HUES6 (cell line): Measurements from ENCODE around the gene PSMA6.
"Not testable (repeated sequence)": the region's sequence is repeated elsewhere in the genome, so short reads cannot be mapped to it uniquely, and the experiment has no call there.

Experiments used
- H3K27ac ChIP-seq: 2 replicates; pipeline ENCODE4 v1.7.0; 2013; ENCODE audit warnings: low read depth, mild to moderate bottlenecking, low read length, inconsistent platforms
- H3K27me3 ChIP-seq: 2 replicates; pipeline ENCODE4 v1.6.1; 2013; ENCODE audit warnings: low read length; ENCODE audit not compliant: control insufficient read depth, insufficient read depth
- H3K36me3 ChIP-seq: 2 replicates; pipeline ENCODE4 v1.6.1; 2013; ENCODE audit warnings: low read length; ENCODE audit not compliant: control insufficient read depth, insufficient read depth
- H3K4me1 ChIP-seq: 2 replicates; pipeline ENCODE4 v1.6.1; 2013; ENCODE audit warnings: low read length; ENCODE audit not compliant: control insufficient read depth, insufficient read depth
- H3K4me3 ChIP-seq: 2 replicates; pipeline ENCODE4 v1.5.1; 2013; ENCODE audit warnings: low read depth, low read length
- H3K9ac ChIP-seq: one replicate; pipeline ENCODE4 v1.6.1; 2013; ENCODE audit warnings: mild to moderate bottlenecking, low read length
- H3K9me3 ChIP-seq: 2 replicates; pipeline ENCODE4 v1.6.1; 2013; ENCODE audit warnings: low read depth, low read length; ENCODE audit not compliant: control insufficient read depth, insufficient read depth

PSMA6 gene

GRCh38 chr14:35326375-35326774, 34.2 kb downstream of the PSMA6 start:
- Histone ChIP-seq H3K4me1 (peaks cover under 1% of the 10 kb centered on the region; the same call in 1 of the 2 replicates), H3K36me3 (no peaks in the 10 kb centered on the region), H3K9ac (no peak overlapping the region), H3K9me3 (no peaks in the 10 kb centered on the region), H3K4me3 (no peak overlapping the region), H3K27ac (no peak overlapping the region), H3K27me3 (no peaks in the 10 kb centered on the region)

- no peak overlapping the region for H3K27ac ChIP-seq
- no peak overlapping the region for H3K4me3 ChIP-seq
- H3K9ac ChIP-seq = peak overlapping the region; percentile 53
- H3K27me3 ChIP-seq = no peaks in the 10 kb centered on the region
- no peaks in the 10 kb centered on the region for H3K9me3 ChIP-seq
- peaks cover 41% of the 10 kb centered on the region for H3K4me1 ChIP-seq
- H3K36me3 ChIP-seq = no peaks in the 10 kb centered on the region
Measured at GRCh38 chr14:35331605-35332516, 39.7 kb downstream of the PSMA6 start.

GRCh38 chr14:35332517-35333263, 40.5 kb downstream of the PSMA6 start:
- Histone ChIP-seq H3K9ac (no peak overlapping the region), H3K27me3 (no peaks in the 10 kb centered on the region), H3K4me1 (peaks cover 49% of the 10 kb centered on the region), H3K27ac (no peak overlapping the region), H3K9me3 (no peaks in the 10 kb centered on the region), H3K36me3 (no peaks in the 10 kb centered on the region), H3K4me3 (no peak overlapping the region)

GRCh38 chr14:35333264-35333730, 41.1 kb downstream of the PSMA6 start:
- H3K4me3 ChIP-seq = no peak overlapping the region
- no peaks in the 10 kb centered on the region for H3K36me3 ChIP-seq
- no peak overlapping the region for H3K9ac ChIP-seq
- H3K9me3 ChIP-seq = no peaks in the 10 kb centered on the region
- H3K4me1 ChIP-seq = peaks cover 53% of the 10 kb centered on the region
- no peaks in the 10 kb centered on the region for H3K27me3 ChIP-seq
- H3K27ac ChIP-seq = no peak overlapping the region

DNA sequence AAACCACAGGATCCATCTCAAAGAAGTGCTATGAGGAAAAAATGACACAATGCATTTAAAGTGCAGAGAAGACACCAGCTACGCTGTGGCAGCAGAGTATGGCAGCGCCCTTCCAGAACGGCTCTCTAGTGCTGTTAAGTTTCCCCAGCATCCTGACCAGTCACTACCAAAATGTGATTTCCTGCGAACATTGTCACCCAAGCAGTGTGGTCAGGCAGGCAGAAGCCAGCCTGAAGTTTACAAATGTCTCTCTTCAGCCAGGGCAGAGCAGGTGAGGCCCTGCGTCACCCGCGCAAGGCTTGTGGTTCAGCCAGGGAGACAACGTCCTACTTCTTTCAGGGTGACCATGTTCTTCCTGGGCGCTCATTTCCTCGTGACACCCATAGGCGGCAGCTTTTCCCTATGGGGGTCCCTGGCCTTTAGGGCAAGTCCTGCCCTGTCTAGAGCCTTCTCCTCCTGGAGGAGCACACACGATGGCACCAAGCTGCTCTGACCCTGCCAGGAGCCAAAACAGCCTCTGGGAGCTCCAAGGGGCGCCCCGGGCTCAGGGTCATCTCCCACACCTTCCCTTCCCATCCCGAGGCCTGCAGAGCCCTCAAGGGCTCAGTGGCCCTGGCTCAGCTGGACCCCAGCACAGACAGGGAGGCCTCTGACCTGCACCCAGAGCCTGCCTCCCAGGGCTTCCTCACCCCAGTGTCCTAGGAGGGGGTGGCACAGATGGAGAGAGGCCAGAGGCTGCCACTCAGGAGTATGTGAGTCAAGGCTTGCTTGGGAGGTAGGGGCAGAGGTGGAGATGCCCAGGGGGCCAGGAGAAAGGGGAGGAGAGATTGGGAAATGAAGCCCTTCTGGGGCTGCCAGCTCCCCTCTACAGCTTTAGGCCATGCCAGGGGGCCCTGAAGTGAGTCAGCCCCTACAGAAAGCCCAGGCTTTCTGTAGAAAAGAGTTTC, 41.9 kb downstream of the PSMA6 start:
- Histone ChIP-seq H3K27ac (no peak overlapping the region), H3K36me3 (no peaks in the 10 kb centered on the region), H3K9me3 (no peaks in the 10 kb centered on the region), H3K9ac (no peak overlapping the region), H3K4me1 (peaks cover 53% of the 10 kb centered on the region), H3K4me3 (no peak overlapping the region), H3K27me3 (no peaks in the 10 kb centered on the region)

GRCh38 chr14:35335388-35336092, 43.4 kb downstream of the PSMA6 start:
- Histone ChIP-seq H3K27me3 (no peaks in the 10 kb centered on the region), H3K4me3 (no peak overlapping the region), H3K36me3 (no peaks in the 10 kb centered on the region), H3K9ac (no peak overlapping the region), H3K27ac (no peak overlapping the region), H3K4me1 (peaks cover 53% of the 10 kb centered on the region), H3K9me3 (no peaks in the 10 kb centered on the region)

DNA sequence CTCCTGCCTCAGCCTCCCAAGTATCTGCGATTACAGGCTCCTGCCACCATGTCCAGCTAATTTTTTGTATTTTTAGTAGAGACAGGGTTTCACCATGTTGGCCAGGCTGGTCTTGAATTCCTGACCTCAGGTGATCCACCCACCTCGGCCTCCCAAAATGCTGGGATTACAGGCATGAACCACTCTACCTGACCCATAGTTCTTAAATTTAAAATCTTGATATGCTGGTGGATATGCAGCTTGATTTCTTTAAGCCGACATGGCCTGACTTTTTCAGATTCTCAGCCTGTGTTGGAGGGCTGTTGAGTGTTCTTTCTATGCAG, 44.0 kb downstream of the PSMA6 start:
- not testable (repeated sequence) for H3K27ac ChIP-seq

GRCh38 chr14:35336494-35337268, 44.5 kb downstream of the PSMA6 start:
- Histone ChIP-seq H3K4me1 (peaks cover 58% of the 10 kb centered on the region), H3K36me3 (no peaks in the 10 kb centered on the region), H3K9me3 (no peaks in the 10 kb centered on the region), H3K27me3 (no peaks in the 10 kb centered on the region), H3K9ac (peak overlapping the region; percentile 32), H3K4me3 (no peak overlapping the region; the same call in 1 of the 2 replicates), H3K27ac (peak overlapping the region; percentile 69; the same call in 1 of the 2 replicates)

More for the DNA sequence above, 44.0 kb downstream of the PSMA6 start:
- peak overlapping the region; percentile 32 for H3K9ac ChIP-seq
- not testable (repeated sequence) for H3K4me3 ChIP-seq, H3K36me3 ChIP-seq, H3K27me3 ChIP-seq, H3K9me3 ChIP-seq
- H3K4me1 ChIP-seq = peaks cover 56% of the 10 kb centered on the region

GRCh38 chr14:35337269-35338255, 45.4 kb downstream of the PSMA6 start:
- H3K4me1 ChIP-seq = peaks cover 58% of the 10 kb centered on the region
- no peaks in the 10 kb centered on the region for H3K36me3 ChIP-seq
- H3K27ac ChIP-seq = peak overlapping the region; percentile 69; the same call in 1 of the 2 replicates
- no peak overlapping the region for H3K4me3 ChIP-seq
- H3K27me3 ChIP-seq = no peaks in the 10 kb centered on the region
- peak overlapping the region; percentile 27 for H3K9ac ChIP-seq
- no peaks in the 10 kb centered on the region for H3K9me3 ChIP-seq
